Activated naive CD4-positive, alpha-beta T cell treated with anti-CD3 and anti-CD28 coated beads, Interleukin-2, amount 50 U/mL, for 16 hours (primary cell): ENCODE measurements around the gene ULBP2.
"Not testable (repeated sequence)": the region's sequence is repeated elsewhere in the genome, so short reads cannot be mapped to it uniquely, and the experiment has no call there.

Experiments
- DNase-seq: peaks from one replicate; pipeline ENCODE4 v3.0.0-alpha.2; 2020

The ULBP2 gene

GRCh38 chr6:149909701-149910470 lies 31.9 kb upstream of the ULBP2 start:
- no peak for DNase-seq

GRCh38 chr6:149910721-149911151 lies 31.1 kb upstream of the ULBP2 start:
- DNase-seq: no peak

- DNase-seq: not testable (repeated sequence)
Observed at GRCh38 chr6:149912680-149913079, 29.1 kb upstream of the ULBP2 start.

- no peak for DNase-seq
Observed at GRCh38 chr6:149913085-149913484, 28.7 kb upstream of the ULBP2 start.

GRCh38 chr6:149913540-149914240 lies 28.1 kb upstream of the ULBP2 start:
- no peak for DNase-seq

GRCh38 chr6:149915970-149916865 lies 25.6 kb upstream of the ULBP2 start:
- DNase-seq: no peak

- no peak for DNase-seq
Observed at GRCh38 chr6:149917679-149918078, 24.1 kb upstream of the ULBP2 start.

GRCh38 chr6:149918151-149918905 lies 23.5 kb upstream of the ULBP2 start:
- no peak for DNase-seq

GRCh38 chr6:149919126-149919833 lies 22.5 kb upstream of the ULBP2 start:
- not testable (repeated sequence) for DNase-seq

- no peak for DNase-seq
Observed at GRCh38 chr6:149919834-149920225, 22.0 kb upstream of the ULBP2 start.

- no peak for DNase-seq
Observed at GRCh38 chr6:149921361-149921760, 20.5 kb upstream of the ULBP2 start.

- not testable (repeated sequence) for DNase-seq
Observed at GRCh38 chr6:149922091-149922490, 19.7 kb upstream of the ULBP2 start.

- peak; percentile 87 for DNase-seq
Observed at GRCh38 chr6:149922642-149923326, 19.0 kb upstream of the ULBP2 start, which contains the start of gene RAET1G. TSS of gene RAET1G (minus strand) at chr6:149923121. CDS start at chr6:149923010, 111 bp downstream.

- DNase-seq: no peak
Observed at GRCh38 chr6:149923327-149923986, 18.4 kb upstream of the ULBP2 start.

- DNase-seq: no peak
Observed at GRCh38 chr6:149924206-149924932, 17.4 kb upstream of the ULBP2 start.

GRCh38 chr6:149924933-149925252 lies 16.9 kb upstream of the ULBP2 start:
- no peak for DNase-seq

- no peak for DNase-seq
Observed at GRCh38 chr6:149925253-149925973, 16.4 kb upstream of the ULBP2 start.

GRCh38 chr6:149925974-149926777 lies 15.6 kb upstream of the ULBP2 start:
- peak; percentile 76 for DNase-seq
